ENCODE data around the gene TSPAN14.

TSPAN14 gene

GRCh38 chr10:80421050-80421706, 32.9 kb upstream of the TSPAN14 start:
- no peak for DNase-seq
- intact Hi-C loops (cut with DNase I) = no loop called here

- no peak for DNase-seq
- intact Hi-C loops (cut with DNase I) = no loop called here
Measured at GRCh38 chr10:80421707-80422536, 32.2 kb upstream of the TSPAN14 start.

DNA sequence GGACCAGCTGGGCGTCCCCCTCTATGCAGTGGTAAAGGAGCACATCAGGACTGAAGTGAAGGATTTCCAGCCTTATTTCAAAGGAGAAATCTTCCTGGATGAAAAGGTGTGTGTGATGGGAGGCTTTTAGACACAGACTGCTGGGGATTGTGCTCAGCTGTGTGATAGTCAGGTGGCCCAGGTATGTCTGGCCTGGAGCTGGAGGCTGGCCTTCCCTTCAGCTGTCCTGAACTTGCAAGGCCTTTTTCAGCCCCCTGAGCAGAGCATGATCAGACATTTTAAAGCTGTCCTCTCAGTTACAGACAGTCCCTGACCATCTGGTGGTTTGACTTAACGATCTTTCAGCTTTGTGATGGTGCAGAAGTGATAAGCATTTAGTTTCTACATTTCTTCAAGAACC, 28.2 kb upstream of the TSPAN14 start:
- intact Hi-C loops (cut with DNase I) = no loop called here
- DNase-seq = no peak

DNA sequence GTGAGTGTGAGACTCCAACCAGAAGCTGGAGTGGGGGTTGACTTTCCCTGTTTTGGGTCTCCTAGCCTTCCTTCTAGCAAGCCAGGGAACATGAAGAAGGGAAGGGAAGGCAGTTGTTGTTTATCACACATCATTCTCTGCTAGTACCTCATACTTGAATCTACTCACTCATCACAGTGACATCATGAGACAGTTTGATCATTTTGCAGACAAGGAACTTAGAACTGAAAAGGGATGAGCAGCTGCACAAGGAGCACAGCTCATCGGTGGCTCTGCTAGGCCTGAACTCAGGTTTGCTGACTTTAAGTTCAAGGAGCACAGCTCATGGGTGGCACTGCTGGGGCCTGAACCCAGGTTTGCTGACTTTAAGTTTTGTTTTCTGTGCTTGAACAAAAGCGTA, 26.6 kb upstream of the TSPAN14 start:
- intact Hi-C loops (cut with DNase I) = no loop called here
- DNase-seq = no peak

- peak in 1 of 10 donors; percentile 55 for DNase-seq
- intact Hi-C loops (cut with DNase I) = no loop called here
Measured at GRCh38 chr10:80429521-80429973, 24.6 kb upstream of the TSPAN14 start.

GRCh38 chr10:80433134-80433533, 21.0 kb upstream of the TSPAN14 start:
- intact Hi-C loops (cut with DNase I) = no loop called here

DNA sequence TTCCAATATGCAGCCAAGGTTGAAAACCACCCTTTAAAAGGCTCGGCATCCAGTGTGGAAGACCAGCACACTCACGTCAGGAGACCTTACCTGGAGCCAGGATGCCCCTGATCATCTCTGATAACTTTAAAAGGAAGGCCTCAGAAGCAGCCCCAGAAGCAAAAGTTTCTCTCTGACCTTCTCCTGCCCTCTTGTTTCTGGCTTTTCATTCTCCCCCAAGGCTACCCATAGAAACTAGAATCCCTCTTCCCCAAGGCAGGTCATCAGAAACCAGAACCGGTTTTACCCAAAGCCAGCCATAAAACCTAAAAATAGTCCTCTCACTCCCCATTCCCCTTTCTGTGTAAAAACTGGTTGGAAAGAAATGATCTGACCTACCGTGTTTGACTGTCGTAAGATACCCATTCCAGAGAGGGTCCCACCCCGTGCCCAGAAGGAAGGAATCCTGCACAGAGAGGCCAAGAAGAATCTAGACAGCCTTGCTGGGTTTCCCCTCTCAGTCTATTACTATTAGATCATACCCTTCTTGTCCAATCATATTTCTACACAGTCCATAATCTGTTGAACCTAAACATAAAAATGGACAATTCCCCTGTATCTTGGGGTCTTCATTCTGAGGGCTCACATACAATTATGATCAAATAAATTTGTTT, 17.5 kb upstream of the TSPAN14 start:
- intact Hi-C loops (cut with DNase I) = no loop called here

More at GRCh38 chr10:80433134-80433533, 21.0 kb upstream of the TSPAN14 start:
- DNase-seq = no peak

GRCh38 chr10:80437227-80437626, 16.9 kb upstream of the TSPAN14 start:
- intact Hi-C loops (cut with DNase I) = no loop called here
- no peak for DNase-seq

More for the DNA sequence above, 17.5 kb upstream of the TSPAN14 start:
- no peak for DNase-seq

DNA sequence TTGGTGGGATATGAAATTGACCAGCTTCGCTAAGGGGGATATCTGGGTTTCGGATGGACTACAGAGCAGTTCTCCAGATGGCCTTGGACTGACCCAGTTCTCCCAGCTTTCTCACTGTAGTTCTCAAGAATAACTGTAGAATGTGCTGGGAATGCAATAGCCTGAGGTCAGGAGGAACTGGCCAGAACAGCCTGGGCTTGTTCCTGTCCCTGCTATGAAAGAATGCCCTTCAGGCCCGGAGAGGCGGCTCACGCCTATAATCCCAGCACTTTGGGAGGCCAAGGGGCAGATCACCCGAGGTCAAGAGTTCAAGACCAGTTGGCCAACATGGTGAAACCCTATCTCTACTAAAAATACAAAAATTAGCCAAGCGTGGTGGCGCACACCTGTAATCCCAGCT, 12.3 kb upstream of the TSPAN14 start:
- no peak for DNase-seq
- intact Hi-C loops (cut with DNase I) = loop anchor here (5.0 kb wide), 1 partner anchor 60 kb away; no protein-coding TSS in a partner anchor

DNA sequence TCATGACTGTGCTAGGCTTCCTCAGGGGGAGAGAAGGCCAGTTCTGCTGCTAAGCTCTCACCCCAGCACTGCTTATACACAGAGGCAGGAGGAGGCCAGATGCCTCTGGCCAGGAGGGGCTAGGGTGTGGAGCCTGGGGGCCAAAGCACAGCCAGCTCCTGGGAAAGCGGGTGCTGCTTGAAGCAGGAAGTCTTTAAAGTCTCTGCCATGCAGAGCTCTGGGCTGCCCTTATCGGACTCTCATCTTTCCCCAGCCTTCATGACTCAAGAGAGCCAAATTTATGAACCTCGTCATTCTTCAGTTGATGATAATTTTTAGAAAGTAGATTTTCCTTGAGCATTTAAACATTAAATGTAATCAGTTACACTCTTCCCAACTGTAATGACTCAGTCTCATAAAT, 11.2 kb upstream of the TSPAN14 start:
- intact Hi-C loops (cut with DNase I) = loop anchor here (5.0 kb wide), 1 partner anchor 61 kb away; no protein-coding TSS in a partner anchor
- no peak for DNase-seq

GRCh38 chr10:80443531-80443974, 10.6 kb upstream of the TSPAN14 start:
- intact Hi-C loops (cut with DNase I) = loop anchor here (5.0 kb wide), 1 partner anchor 61 kb away; no protein-coding TSS in a partner anchor
- DNase-seq = no peak

DNA sequence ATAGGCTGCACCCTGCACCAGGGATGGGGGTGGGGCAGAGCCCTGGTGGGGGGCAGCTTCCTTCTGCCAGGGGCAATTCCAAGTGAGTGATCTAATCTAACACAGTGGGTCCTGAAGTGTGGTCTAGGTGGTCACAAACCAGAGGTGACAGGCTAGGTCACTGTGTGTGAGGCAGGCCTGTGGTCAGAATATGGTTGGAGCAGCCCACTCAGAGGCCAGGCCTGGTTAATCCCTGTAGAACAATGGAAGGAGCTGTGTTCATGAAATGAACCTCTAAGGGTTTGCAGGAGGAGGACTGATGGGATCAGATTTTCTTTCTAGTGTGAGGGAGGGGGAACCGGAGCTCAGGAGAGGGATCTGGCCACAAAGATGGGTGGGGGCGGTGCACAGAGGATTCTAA, 10.0 kb upstream of the TSPAN14 start:
- intact Hi-C loops (cut with DNase I) = loop anchor here (1.0 to 5.0 kb wide), 2 partner anchors 61 to 62 kb away; no protein-coding TSS in a partner anchor
- no peak for DNase-seq

DNA sequence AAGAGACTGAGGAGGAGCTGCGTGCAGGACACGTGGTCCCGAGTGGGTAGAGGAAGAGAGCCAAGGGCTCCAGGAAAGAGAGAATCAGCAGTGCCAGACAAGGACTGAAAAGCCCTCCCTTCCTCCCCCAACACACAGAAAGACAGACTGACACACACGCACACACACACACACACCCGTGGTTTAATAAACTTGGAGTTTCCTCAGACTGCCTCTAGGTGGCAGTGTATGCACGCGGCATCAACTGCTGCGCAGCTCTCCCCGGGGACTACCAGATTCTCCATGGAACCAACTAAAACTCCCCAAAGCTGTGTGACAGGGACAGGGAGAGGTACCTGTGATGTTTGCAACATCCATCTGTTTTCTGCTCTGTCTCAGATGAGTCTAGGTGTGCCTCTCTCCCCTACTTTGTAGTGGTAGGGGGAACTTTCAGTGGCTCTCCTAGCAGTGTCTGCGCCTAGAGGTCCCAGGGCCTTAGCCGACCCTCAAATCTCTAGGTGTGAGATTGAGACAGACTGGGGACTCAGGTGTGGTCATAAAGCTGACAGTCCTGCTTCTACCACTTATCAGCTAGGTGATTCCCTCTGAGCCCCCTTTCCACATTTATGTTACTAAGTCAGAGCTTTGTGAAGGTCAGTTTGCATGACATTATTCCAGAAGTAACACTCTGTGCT, 9.3 kb upstream of the TSPAN14 start:
- peak; percentile 47 to 96 (median 70) for DNase-seq
- intact Hi-C loops (cut with DNase I) = loop anchor here (1.0 to 5.0 kb wide), 2 partner anchors 61 to 62 kb away; no protein-coding TSS in a partner anchor

DNA sequence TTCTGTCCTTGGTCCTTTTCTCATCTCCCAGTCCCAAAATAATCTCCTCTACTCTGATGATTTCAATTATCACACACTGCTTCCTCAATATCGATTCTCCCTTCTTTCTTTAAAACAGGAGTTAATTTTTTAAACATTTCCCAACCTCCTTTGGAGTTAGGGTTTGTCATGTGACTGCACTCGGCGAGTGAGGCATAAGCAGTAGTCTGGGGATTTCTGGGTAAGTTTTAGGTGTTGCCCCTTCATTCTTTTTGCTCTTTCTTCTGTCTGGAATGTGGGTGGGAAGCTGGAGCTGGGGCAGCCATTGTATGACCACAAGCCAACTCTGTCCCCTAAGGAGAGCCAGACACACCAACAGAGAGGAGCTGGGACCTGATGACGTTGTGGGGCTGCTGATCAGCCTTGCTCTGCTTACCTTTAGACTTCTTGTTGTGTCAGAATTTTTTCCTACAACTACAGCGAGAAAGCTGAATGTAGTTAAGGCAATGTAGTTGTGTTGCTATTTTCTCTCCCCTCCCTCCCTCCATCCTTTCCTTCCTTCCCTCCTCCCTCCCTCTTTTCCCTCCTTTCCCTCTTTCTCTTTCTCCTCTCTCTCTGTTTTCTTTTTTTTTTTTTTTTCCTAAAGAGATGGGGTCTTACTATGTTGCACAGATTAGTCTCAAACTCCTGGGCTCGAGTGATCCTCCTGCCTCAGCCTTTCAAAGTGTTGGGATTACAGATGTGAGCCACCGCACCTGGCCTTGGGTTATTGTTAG, 6.5 kb upstream of the TSPAN14 start:
- intact Hi-C loops (cut with DNase I) = no loop called here

GRCh38 chr10:80448209-80448942, 5.7 kb upstream of the TSPAN14 start:
- intact Hi-C loops (cut with DNase I) = no loop called here
- no peak for DNase-seq

More for the DNA sequence above, 6.5 kb upstream of the TSPAN14 start:
- no peak for DNase-seq

GRCh38 chr10:80449520-80449919, 4.6 kb upstream of the TSPAN14 start:
- DNase-seq = no peak
- intact Hi-C loops (cut with DNase I) = no loop called here

DNA sequence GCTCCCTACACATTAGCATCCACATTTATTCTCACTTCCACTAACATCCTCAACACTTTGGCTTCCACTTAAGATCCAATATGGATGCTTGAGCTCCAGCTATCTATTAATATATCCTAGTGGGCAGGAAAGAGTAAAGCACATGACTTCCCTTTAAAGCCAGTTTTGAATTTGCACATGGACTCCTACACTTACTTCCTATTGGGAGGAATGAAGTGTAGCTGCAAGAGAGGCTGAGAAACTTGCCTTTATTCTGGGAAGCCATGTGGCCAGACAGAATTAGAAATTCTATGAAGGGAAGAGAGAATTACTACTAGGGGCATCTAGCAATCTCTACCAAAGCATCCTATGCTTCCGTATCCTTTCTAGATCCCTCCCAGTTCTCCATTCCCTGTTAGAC, 3.0 kb upstream of the TSPAN14 start:
- no peak for DNase-seq
- intact Hi-C loops (cut with DNase I) = no loop called here

- peak in 1 of 10 donors; percentile 43 for DNase-seq
- intact Hi-C loops (cut with DNase I) = no loop called here
Measured at GRCh38 chr10:80452069-80452468, 2.0 kb upstream of the TSPAN14 start.

DNA sequence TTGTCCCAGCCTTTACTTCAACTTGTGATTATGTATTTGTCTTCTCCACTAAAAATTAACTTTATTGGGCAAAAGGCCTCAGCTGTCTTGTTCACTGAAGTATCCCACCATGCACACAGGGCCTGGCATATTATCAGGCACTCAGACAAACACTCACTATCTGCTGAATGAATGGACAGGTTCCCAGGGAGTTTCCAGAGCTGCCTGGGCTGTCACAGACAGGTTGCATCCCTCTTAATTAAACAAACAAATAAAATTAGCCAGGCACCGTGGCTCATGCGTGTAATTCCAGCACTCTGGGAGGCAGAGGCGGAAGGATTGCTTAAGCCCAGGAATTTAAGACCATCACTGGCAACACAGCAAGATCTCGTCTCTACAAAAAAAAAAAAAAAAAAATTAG, 1.5 kb upstream of the TSPAN14 start:
- intact Hi-C loops (cut with DNase I) = no loop called here
- no peak for DNase-seq

Measured in posterior cingulate gyrus (tissue), 11 donors.